CD14-positive monocyte (primary cell): ENCODE measurements around the gene DACT2. TPM values are rescaled to one million over a fixed set of nuclear protein-coding genes. Genes with fewer than 3 reads are reported as not detected.

Experiments
- DNase-seq, 3 donors: peaks; one replicate each; pipeline ENCODE4 v3.0.0-alpha.2; 2011 to 2022
- H2AFZ ChIP-seq: 2 replicates; pipeline ENCODE4 v1.6.0; 2012; ENCODE audit warnings: mild to moderate bottlenecking, low read depth, low read length, inconsistent platforms; ENCODE audit not compliant: insufficient read depth, poor library complexity, severe bottlenecking
- H3K27ac ChIP-seq, 2 donors: 1 replicate in 1 of 2; 2 replicates in 1 of 2; pipeline ENCODE4 v1.5.1; 2012 to 2013; ENCODE audit warnings: low read length in 2 of 2, control low read depth in 1 of 2, inconsistent platforms in 1 of 2, low read depth in 1 of 2, mild to moderate bottlenecking in 1 of 2
- H3K27me3 ChIP-seq, 2 donors: one replicate each; pipeline versions ENCODE4 v1.6.0 to v1.6.1; 2011 to 2013; ENCODE audit warnings: low read length in 2 of 2; ENCODE audit not compliant: control insufficient read depth in 2 of 2, insufficient read depth in 2 of 2
- H3K36me3 ChIP-seq, 2 donors: replicated peaks in 1 of 2; 1 replicate in 1 of 2; 2 replicates in 1 of 2; pipeline versions ENCODE4 v1.5.1 to v1.6.1; 2012 to 2013; ENCODE audit warnings: low read length in 2 of 2, control low read depth in 1 of 2, inconsistent platforms in 1 of 2, mild to moderate bottlenecking in 1 of 2; ENCODE audit not compliant: insufficient read depth in 2 of 2, control insufficient read depth in 1 of 2
- H3K4me1 ChIP-seq, 2 donors: 1 replicate in 1 of 2; 2 replicates in 1 of 2; pipeline versions ENCODE4 v1.5.1 to v1.6.1; 2012 to 2013; ENCODE audit warnings: low read length in 2 of 2, control low read depth in 1 of 2, inconsistent platforms in 1 of 2, mild to moderate bottlenecking in 1 of 2, moderate library complexity in 1 of 2; ENCODE audit not compliant: insufficient read depth in 2 of 2, control insufficient read depth in 1 of 2
- H3K4me2 ChIP-seq: replicated peaks from 2 replicates; pipeline ENCODE3; 2012; ENCODE audit warnings: low read length, moderate library complexity, mild to moderate bottlenecking; ENCODE audit not compliant: poor library complexity, severe bottlenecking; ENCODE audit errors: extremely low read depth
- H3K4me3 ChIP-seq, 3 experiments: fragments of 200-600 bp in 1 of 3; sonication (generic) in 1 of 3; replicated peaks in 1 of 3; 1 replicate in 2 of 3; 2 replicates in 1 of 3; pipeline ENCODE4 v1.5.1; 2011 to 2013; ENCODE audit warnings: low read length in 3 of 3, mild to moderate bottlenecking in 3 of 3, control low read depth in 2 of 3, low read depth in 2 of 3, inconsistent platforms in 1 of 3, moderate library complexity in 1 of 3
- H3K79me2 ChIP-seq: 2 replicates; pipeline ENCODE4 v1.6.0; 2012; ENCODE audit warnings: mild to moderate bottlenecking, control low read depth, inconsistent platforms, low read length, moderate library complexity; ENCODE audit not compliant: insufficient read depth
- H3K9ac ChIP-seq: 2 replicates; pipeline ENCODE4 v1.6.0; 2017; ENCODE audit warnings: low read length, mild to moderate bottlenecking; ENCODE audit not compliant: insufficient read depth, poor library complexity, severe bottlenecking
- H3K9me3 ChIP-seq, 2 donors: replicated peaks in 1 of 2; 1 replicate in 1 of 2; 2 replicates in 1 of 2; pipeline versions ENCODE4 v1.5.1 to v1.6.1; 2012 to 2013; ENCODE audit warnings: low read length in 2 of 2, control low read depth in 1 of 2; ENCODE audit not compliant: control insufficient read depth in 1 of 2, insufficient read depth in 1 of 2
- H4K20me1 ChIP-seq: 2 replicates; pipeline ENCODE4 v1.6.0; 2012; ENCODE audit warnings: mild to moderate bottlenecking, low read length, control low read depth, moderate library complexity; ENCODE audit not compliant: insufficient read depth
- H3K27ac Mint-ChIP-seq, 7 donors: one replicate each; pipeline ENCODE4 v1.8.0; 2020; ENCODE audit warnings: mild to moderate bottlenecking in 7 of 7, mixed read lengths in 7 of 7, moderate library complexity in 6 of 7, inconsistent platforms in 2 of 7
- H3K27me3 Mint-ChIP-seq, 3 donors: one replicate each; pipeline ENCODE4 v1.8.0; 2021 to 2022; ENCODE audit warnings: low read depth in 3 of 3, mild to moderate bottlenecking in 3 of 3, mixed read lengths in 3 of 3, moderate library complexity in 3 of 3, inconsistent platforms in 1 of 3
- H3K36me3 Mint-ChIP-seq, 2 donors: one replicate each; pipeline ENCODE4 v1.8.0; 2020; ENCODE audit warnings: mixed read lengths in 2 of 2, inconsistent platforms in 1 of 2, mild to moderate bottlenecking in 1 of 2
- H3K4me1 Mint-ChIP-seq: one replicate; pipeline ENCODE4 v1.8.0; 2020; ENCODE audit warnings: mild to moderate bottlenecking, mixed read lengths
- H3K4me3 Mint-ChIP-seq, 2 donors: one replicate each; pipeline ENCODE4 v1.8.0; 2020; ENCODE audit warnings: mild to moderate bottlenecking in 2 of 2, mixed read lengths in 2 of 2, moderate library complexity in 1 of 2
- H3K9me3 Mint-ChIP-seq, 7 donors: one replicate each; pipeline ENCODE4 v1.8.0; 2020 to 2022; ENCODE audit warnings: mixed read lengths in 7 of 7, mild to moderate bottlenecking in 6 of 7, moderate library complexity in 6 of 7, inconsistent platforms in 2 of 7
- WGBS: methylation state at CpG from one replicate; pipeline ENCODE4 v1.1.5; 2013; ENCODE audit warnings: missing lambda C conversion rate; ENCODE audit not compliant: insufficient coverage; 5-methylcytosine and 5-hydroxymethylcytosine counted together
- intact Hi-C, 2 donors: fragments of 100-400 bp; cut with micrococcal nuclease; formaldehyde crosslinking; loops; one replicate each; pipeline versions ENCODE4 v1.15.0 to v1.15.1; 2023
- polyA plus RNA-seq, 3 donors: library from polyadenylated mRNA; depleted of rRNA in 1 of 3; unstranded in 2 of 3; stranded (reverse) in 1 of 3; fragments of 300-500 nt in 2 of 3; fragments of >200 nt in 1 of 3; fragmentation: Illumina TruSeq in 2 of 3; gene quantifications; 1 replicate in 2 of 3; 2 replicates in 1 of 3; pipeline ENCODE4 v1.2.3, GENCODE V29; 2012 to 2021
- TF ChIP-seq, protein P1 (sequence below): fragments of 200-600 bp; IDR thresholded peaks from one replicate; pipeline ENCODE4 v1.8.0; 2022; ENCODE audit warnings: antibody characterized with exemption, mild to moderate bottlenecking

DACT2 gene
- polyA plus RNA-seq, 3 donors: not detected

DNA sequence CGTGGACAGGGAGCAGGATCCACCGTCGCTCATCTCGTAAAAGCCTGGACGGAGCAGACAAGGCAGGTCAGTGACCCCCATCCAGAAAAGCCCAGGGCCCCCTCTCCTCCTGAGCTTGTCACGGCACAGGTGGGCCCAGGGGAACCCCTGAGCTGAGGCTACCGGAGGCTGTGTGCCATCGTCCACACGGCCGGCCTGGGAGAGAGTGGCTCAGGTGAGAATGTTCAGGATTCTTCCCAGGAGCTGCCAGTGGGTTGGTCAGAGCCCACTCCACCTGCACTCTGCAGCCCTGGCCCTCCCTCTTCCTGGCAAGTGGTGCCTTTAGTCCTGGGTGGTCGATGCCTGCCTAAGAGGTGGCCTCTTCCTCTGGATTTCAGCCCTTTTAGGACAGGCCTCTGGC, 9.2 kb downstream of the DACT2 start:
- Histone ChIP-seq H3K9me3 (no peaks in the 10 kb centered on the region), H3K36me3 (no peaks in the 10 kb centered on the region), H3K4me1 (no peaks in the 10 kb centered on the region), H2AFZ (no peak overlapping the region), H3K4me3 (no peak overlapping the region), H3K27ac (no peak overlapping the region), H3K79me2 (no peaks in the 10 kb centered on the region), H3K4me2 (no peak overlapping the region), H3K27me3 (peaks cover 0 to 15% of the 10 kb centered on the region in 2 donors), H4K20me1 (no peaks in the 10 kb centered on the region), H3K9ac (no peak overlapping the region)
- no peak for DNase-seq
- WGBS: 99% methylated on average over 7 of the region's 11 CpGs
- TF ChIP-seq, protein P1, sequence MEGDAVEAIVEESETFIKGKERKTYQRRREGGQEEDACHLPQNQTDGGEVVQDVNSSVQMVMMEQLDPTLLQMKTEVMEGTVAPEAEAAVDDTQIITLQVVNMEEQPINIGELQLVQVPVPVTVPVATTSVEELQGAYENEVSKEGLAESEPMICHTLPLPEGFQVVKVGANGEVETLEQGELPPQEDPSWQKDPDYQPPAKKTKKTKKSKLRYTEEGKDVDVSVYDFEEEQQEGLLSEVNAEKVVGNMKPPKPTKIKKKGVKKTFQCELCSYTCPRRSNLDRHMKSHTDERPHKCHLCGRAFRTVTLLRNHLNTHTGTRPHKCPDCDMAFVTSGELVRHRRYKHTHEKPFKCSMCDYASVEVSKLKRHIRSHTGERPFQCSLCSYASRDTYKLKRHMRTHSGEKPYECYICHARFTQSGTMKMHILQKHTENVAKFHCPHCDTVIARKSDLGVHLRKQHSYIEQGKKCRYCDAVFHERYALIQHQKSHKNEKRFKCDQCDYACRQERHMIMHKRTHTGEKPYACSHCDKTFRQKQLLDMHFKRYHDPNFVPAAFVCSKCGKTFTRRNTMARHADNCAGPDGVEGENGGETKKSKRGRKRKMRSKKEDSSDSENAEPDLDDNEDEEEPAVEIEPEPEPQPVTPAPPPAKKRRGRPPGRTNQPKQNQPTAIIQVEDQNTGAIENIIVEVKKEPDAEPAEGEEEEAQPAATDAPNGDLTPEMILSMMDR: no peak
- H3K9me3 Mint-ChIP-seq: peaks cover 0 to 2% (median 0%) of the 10 kb centered on the region in 7 donors
- no peaks in the 10 kb centered on the region for H3K4me1 Mint-ChIP-seq
- intact Hi-C loops: no loop called here
- no peak overlapping the region for H3K4me3 Mint-ChIP-seq
- peaks cover 10 to 20% (median 19%) of the 10 kb centered on the region in 3 donors for H3K27me3 Mint-ChIP-seq
- no peaks in the 10 kb centered on the region for H3K36me3 Mint-ChIP-seq
- H3K27ac Mint-ChIP-seq: no peak overlapping the region

DNA sequence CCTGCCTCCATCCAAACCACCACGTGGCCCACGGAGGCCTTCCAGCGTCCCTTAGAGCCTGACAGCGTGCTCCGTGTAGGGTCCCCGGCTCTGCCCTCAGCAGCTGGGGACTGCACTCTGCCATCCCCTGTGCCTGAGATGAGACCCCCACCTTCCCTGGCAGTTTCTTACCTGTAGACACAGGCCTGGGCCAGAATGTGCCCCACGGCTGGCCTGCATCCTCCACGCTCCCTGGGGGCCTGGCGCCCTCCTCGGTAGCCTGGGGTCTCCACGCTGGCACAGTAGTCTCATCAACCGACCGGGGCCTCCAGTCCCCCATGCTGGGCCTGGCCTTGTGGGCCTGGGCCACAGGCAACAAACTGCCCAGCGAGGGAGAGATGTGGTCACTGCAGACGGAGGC, 9.6 kb downstream of the DACT2 start:
- no peak overlapping the region for H3K4me3 Mint-ChIP-seq

More for the DNA sequence above, 9.6 kb downstream of the DACT2 start:
- Histone ChIP-seq H3K79me2 (no peaks in the 10 kb centered on the region), H3K9me3 (no peaks in the 10 kb centered on the region), H3K4me3 (no peak overlapping the region), H3K27ac (no peak overlapping the region), H3K27me3 (peaks cover 0 to 13% of the 10 kb centered on the region in 2 donors), H3K4me1 (no peaks in the 10 kb centered on the region), H4K20me1 (no peaks in the 10 kb centered on the region), H3K4me2 (no peak overlapping the region), H3K36me3 (no peaks in the 10 kb centered on the region), H2AFZ (no peak overlapping the region), H3K9ac (no peak overlapping the region)
- DNase-seq: no peak
- Mint-ChIP-seq H3K4me1 (no peaks in the 10 kb centered on the region), H3K36me3 (no peaks in the 10 kb centered on the region), H3K27ac (peak overlapping the region in 1 of 7 donors; percentile 45), H3K9me3 (peaks cover 0 to 2% (median 0%) of the 10 kb centered on the region in 7 donors), H3K27me3 (peaks cover 7 to 19% (median 18%) of the 10 kb centered on the region in 3 donors)
- TF ChIP-seq, protein P1: no peak
- intact Hi-C loops: no loop called here
- 94% methylated on average over 14 of the region's 15 CpGs for WGBS
